NT2/D1 (cell line): ENCODE results near the gene NELFB.

Experiments
- DNase-seq: peaks from one replicate; pipeline ENCODE4 v3.0.0-alpha.2; 2011; ENCODE audit warnings: low read depth, low spot score
- H3K27me3 ChIP-seq: 2 replicates; pipeline ENCODE4 v1.6.0; 2011; ENCODE audit warnings: mild to moderate bottlenecking; ENCODE audit not compliant: insufficient read length, insufficient read depth
- H3K36me3 ChIP-seq: 2 replicates; pipeline ENCODE4 v1.6.1; 2011; ENCODE audit warnings: mild to moderate bottlenecking, low read length, mixed read lengths; ENCODE audit not compliant: insufficient read depth, insufficient read length
- H3K4me1 ChIP-seq: 2 replicates; pipeline ENCODE4 v1.5.1; 2011; ENCODE audit not compliant: insufficient read depth, insufficient read length
- H3K4me3 ChIP-seq: 2 replicates; pipeline ENCODE4 v1.5.1; 2011; ENCODE audit warnings: low read depth; ENCODE audit not compliant: insufficient read length
- H3K9ac ChIP-seq: 2 replicates; pipeline ENCODE4 v1.6.0; 2011; ENCODE audit warnings: low read depth; ENCODE audit not compliant: insufficient read length
- H3K9me3 ChIP-seq: 2 replicates; pipeline ENCODE4 v1.5.1; 2011; ENCODE audit warnings: mild to moderate bottlenecking, low read length; ENCODE audit not compliant: insufficient read depth
- SUZ12 ChIP-seq: IDR thresholded peaks from 2 replicates; pipeline ENCODE4 v1.6.1; 2011; ENCODE audit not compliant: insufficient read length, insufficient read depth; ENCODE audit errors: extremely low read depth
- YY1 ChIP-seq: IDR thresholded peaks from 2 replicates; pipeline ENCODE4 v1.6.1; 2011; ENCODE audit not compliant: insufficient read length, insufficient read depth
- ZNF274 ChIP-seq: IDR thresholded peaks from 2 replicates; pipeline ENCODE4 v1.6.1; 2011; ENCODE audit warnings: mild to moderate bottlenecking, low read depth, low read length

Gene NELFB

DNA sequence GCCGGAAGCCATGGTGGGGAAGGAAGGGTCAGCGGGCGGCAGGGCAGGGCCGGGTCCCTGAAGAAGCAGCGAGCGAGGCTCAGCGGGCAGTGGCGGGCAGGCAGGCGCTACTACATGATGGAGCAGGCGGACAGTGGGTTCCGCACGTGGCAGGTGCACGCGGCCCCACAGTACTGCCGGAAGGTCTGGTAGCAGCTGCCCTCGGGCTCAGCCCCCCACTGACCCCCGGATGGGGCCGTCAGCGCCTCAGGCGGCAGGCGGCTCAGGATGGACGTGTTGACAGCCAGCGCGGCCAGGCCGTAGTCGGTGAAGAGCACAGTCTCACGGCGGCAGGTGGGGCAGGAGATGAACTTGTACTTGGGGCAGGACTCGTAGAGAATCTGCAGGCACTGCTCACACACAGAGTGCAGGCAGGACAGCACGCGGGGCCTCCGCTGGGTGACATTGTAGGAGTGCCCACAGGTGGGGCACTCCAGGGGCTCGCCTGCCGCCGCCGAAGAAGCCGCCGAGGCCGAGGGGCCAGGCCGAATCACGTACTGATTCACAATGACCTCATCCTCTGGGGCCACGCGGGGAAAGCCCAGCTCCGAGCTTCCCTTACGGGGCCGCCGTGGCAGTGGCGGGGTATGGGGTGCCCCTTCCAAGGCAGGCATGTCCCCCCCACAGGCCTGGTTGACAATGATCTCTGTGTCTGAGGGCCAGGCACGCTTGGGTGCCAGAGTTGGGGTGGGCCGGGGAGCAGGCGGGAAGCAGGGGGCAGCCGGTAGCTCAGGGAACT, 34.6 kb upstream of the NELFB start:
- Histone ChIP-seq H3K36me3 (peaks cover 41% of the 10 kb centered on the region), H3K27me3 (peaks cover 13% of the 10 kb centered on the region), H3K4me3 (no peak overlapping the region), H3K4me1 (peaks cover 27% of the 10 kb centered on the region), H3K9ac (no peak overlapping the region), H3K9me3 (no peaks in the 10 kb centered on the region)
- TF ChIP-seq ZNF274 (no peak), YY1 (no peak), SUZ12 (no peak)
- DNase-seq, result no peak

DNA sequence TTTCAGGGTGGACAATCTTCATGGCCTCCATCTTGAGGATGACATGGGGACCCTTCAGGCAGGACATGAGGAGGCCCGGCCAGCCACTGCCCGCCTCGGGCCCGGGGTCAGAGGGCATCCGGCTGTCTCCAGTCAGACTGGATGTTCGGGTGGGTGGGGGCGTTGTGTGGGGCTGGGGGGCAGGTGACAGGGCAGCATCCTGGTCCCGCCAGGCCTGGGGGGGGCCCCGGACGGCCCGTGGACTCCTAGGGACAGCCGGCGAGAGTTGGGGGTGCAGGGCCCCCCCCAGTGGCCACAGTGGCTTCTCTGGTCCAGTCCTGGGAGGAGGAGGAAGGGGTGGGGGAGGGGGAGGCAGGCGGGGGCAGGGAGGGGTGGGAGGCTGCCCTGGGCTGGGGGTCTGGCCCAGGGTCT, 34.0 kb upstream of the NELFB start:
- TF ChIP-seq SUZ12 (no peak), YY1 (no peak), ZNF274 (no peak)
- H3K4me3 ChIP-seq, result no peak overlapping the region
- no peaks in the 10 kb centered on the region for H3K9me3 ChIP-seq
- peaks cover 13% of the 10 kb centered on the region for H3K27me3 ChIP-seq
- peaks cover 35% of the 10 kb centered on the region for H3K36me3 ChIP-seq
- H3K4me1 ChIP-seq, result peaks cover 27% of the 10 kb centered on the region
- DNase-seq, result no peak
- peak overlapping the region; percentile 70 for H3K9ac ChIP-seq

- Histone ChIP-seq H3K4me1 (peaks cover 27% of the 10 kb centered on the region), H3K27me3 (peaks cover 13% of the 10 kb centered on the region), H3K4me3 (peak overlapping the region; percentile 44), H3K9me3 (no peaks in the 10 kb centered on the region), H3K36me3 (peaks cover 30% of the 10 kb centered on the region), H3K9ac (peak overlapping the region; percentile 70)
- no peak for DNase-seq
- TF ChIP-seq SUZ12 (no peak), YY1 (no peak), ZNF274 (no peak)
Observed at GRCh38 chr9:137221506-137222111, 33.5 kb upstream of the NELFB start.

DNA sequence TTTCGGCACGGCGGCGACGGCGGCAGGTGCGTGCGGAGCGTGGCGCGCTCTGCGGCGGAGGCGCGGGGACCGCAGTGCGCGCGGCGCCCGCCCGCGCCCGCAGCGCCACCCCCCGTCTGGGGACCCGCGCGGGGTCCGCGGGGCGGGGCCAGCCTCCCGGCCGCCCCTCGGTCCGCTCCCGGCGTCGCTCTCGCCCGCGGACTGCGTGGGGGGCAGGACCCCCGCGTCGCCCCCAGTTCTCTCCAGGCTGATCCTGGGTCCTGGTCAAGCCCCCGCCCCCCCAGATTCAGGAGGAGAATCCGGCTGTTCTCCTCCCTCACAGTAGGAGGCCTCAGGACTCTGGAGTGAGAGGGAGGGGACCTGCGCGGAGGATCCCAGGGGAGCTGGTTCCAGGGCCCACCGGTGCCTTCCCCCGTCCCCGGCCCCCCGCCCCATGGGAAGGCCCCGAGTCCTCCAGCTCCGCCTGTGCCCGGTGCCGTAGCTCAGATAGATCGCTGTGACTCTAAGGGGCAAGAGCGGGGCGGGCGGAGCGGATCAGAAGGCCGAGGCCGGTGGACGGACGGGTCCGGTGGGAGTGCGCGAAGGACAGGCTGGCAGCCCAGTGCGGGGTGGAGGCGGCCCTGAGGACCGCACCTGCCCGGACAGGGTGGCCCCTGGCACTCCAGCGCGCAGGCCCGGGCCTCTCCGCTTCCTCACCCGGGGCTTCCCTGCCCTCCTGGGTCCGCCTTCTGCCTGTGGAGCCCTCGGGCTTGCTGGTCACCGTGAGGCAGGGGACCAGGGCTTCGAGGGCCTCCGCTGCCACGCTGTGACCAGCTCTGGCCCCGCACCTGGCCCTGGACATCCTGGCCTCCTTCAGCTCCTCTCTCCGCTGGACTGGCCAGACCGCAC, 32.7 kb upstream of the NELFB start, which contains the start of gene RNF208:
Gene RNF208, minus strand, starts transcription at position 51 of the 888 bp plus-strand sequence. CDS start 1,028 bp downstream, outside the sequence.
- DNase-seq, result no peak
- Histone ChIP-seq H3K27me3 (peaks cover 13% of the 10 kb centered on the region), H3K36me3 (peaks cover 22% of the 10 kb centered on the region), H3K4me1 (peaks cover 34% of the 10 kb centered on the region), H3K9ac (peak within 1 kb of the TSS; percentile 85), H3K4me3 (peak within 1 kb of the TSS; percentile 46), H3K9me3 (no peaks in the 10 kb centered on the region)
- TF ChIP-seq ZNF274, result no peak
- no peak for TF ChIP-seq SUZ12

DNA sequence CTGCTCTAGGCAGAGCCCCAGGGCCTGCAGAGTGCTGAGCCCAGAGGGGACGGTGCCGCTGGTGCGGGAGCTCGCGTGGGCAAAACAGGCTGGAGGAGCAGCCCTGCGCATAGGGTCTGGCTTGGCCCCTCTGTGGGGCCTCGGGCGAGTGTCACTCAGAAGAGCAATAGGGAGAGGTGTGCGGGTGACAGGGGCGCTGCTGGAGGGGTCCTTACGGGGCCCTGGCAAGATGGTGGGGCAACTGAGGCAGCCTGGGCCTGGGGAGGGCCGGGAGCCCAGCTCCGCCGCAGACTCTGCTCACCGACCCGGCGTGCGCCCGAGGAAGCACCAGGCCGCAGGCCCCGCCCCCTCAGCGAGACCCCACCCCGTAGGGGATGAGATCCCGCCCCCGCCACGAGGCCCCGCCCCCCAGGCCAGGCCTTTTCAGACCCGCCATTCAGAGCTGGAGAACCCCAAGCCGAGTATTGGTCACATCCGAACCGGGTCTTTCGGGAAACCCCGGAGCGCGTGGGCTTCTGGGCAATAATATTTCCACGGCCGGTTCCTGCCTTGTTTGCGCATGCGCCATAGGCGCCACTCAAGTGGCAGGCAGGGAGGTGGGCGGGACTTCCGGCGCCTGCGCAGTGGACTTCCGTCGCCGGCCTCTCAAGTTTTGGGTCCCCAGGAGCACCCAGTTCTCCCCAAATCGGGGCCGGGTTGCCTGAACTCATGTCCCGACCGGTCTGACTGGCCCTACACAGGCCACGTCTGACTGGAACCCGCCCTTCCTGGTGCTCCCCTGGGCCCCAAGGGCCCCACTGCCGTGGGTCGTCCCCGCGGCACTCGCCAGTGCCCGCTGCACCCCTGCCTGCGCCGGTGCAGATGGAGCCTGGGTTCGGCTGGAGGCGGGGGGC, 31.8 kb upstream of the NELFB start:
- H3K36me3 ChIP-seq, result peaks cover 13% of the 10 kb centered on the region
- peak overlapping the region; percentile 96 for H3K9ac ChIP-seq
- no peak for TF ChIP-seq ZNF274
- no peak for TF ChIP-seq YY1
- no peak for TF ChIP-seq SUZ12
- peaks cover 13% of the 10 kb centered on the region for H3K27me3 ChIP-seq
- peak overlapping the region; percentile 90 for H3K4me3 ChIP-seq
- H3K4me1 ChIP-seq, result peaks cover 36% of the 10 kb centered on the region
- DNase-seq, result peak; percentile 95
- no peaks in the 10 kb centered on the region for H3K9me3 ChIP-seq

- H3K9me3 ChIP-seq, result no peaks in the 10 kb centered on the region
- H3K27me3 ChIP-seq, result peaks cover 13% of the 10 kb centered on the region
- peak within 1 kb of the TSS; percentile 96 for H3K9ac ChIP-seq
- H3K36me3 ChIP-seq, result no peaks in the 10 kb centered on the region
- no peak for DNase-seq
- TF ChIP-seq ZNF274 (no peak), SUZ12 (no peak), YY1 (no peak)
- H3K4me3 ChIP-seq, result peak within 1 kb of the TSS; percentile 90
- H3K4me1 ChIP-seq, result peaks cover 39% of the 10 kb centered on the region
Observed at GRCh38 chr9:137224830-137225694, 30.1 kb upstream of the NELFB start, which contains the start of gene CYSRT1. CYSRT1 (plus strand) TSS chr9:137225174; CDS start chr9:137225622, 448 bp downstream.
